Measurements from ENCODE around the gene AQP12B.

AQP12B gene

DNA sequence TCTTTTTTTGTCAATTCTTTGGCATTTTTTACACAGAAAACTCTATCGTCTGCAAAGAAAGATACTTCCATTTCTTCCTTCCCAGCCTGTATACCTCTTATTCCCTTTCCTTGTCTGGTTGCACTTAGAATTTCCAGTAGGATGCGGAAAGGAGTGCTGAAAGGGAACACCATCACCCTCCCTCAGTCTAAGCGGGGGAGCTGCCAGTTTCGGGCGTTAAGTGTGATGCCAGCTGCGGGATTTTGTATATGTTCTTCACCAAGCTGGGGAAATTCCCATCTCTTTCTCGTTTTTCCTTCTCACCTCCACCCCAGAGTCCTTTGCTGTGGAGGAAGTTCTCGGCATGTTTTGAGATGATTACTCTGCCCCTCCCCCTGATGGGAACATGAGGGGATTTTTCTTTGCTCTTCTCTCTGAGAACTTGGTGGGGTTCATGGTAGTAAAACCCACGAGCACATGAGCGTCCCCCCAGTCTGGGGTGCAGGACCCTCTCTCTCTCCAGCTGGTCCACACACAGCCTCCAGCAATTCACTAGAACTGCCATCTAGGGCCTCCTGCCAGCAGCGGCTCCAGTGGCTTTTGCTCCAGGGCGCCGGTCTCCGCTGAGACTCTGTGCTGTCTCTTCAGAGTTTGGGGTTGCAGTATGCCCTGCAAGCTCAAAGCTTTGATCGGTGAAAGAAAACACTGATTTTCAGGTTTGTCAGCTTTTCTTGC is 24.5 kb upstream of the AQP12B start:
- Histone ChIP-seq H3F3A (ENCODE audit: control insufficient read depth, insufficient read depth) (no peaks in the 10 kb centered on the region), H3K9me2 (replicated peaks; ENCODE audit: control insufficient read depth, low read length) (no peaks in the 10 kb centered on the region), H3K36me3 (ENCODE audit: control insufficient read depth, low read length) (no peaks in the 10 kb centered on the region), H4K20me1 (ENCODE audit: control insufficient read depth, insufficient read depth, low read depth, low read length) (no peaks in the 10 kb centered on the region; the same call in 1 of the 2 replicates), H3K27ac (ENCODE audit: low read depth, low read length) (no peak overlapping the region), H3K27me3 (ENCODE audit: control insufficient read depth, low read length) (peaks cover 8% of the 10 kb centered on the region), H3K79me2 (ENCODE audit: control insufficient read depth, low read length) (no peaks in the 10 kb centered on the region), H3K4me3 (ENCODE audit: low read length) (no peak overlapping the region), H3K4me2 (ENCODE audit: low read length) (no peak overlapping the region), H3K4me1 (ENCODE audit: control insufficient read depth, low read length) (no peaks in the 10 kb centered on the region), H3K9me3 (ENCODE audit: control insufficient read depth, insufficient read depth, low read length) (no peaks in the 10 kb centered on the region)
- TF ChIP-seq, protein P1, sequence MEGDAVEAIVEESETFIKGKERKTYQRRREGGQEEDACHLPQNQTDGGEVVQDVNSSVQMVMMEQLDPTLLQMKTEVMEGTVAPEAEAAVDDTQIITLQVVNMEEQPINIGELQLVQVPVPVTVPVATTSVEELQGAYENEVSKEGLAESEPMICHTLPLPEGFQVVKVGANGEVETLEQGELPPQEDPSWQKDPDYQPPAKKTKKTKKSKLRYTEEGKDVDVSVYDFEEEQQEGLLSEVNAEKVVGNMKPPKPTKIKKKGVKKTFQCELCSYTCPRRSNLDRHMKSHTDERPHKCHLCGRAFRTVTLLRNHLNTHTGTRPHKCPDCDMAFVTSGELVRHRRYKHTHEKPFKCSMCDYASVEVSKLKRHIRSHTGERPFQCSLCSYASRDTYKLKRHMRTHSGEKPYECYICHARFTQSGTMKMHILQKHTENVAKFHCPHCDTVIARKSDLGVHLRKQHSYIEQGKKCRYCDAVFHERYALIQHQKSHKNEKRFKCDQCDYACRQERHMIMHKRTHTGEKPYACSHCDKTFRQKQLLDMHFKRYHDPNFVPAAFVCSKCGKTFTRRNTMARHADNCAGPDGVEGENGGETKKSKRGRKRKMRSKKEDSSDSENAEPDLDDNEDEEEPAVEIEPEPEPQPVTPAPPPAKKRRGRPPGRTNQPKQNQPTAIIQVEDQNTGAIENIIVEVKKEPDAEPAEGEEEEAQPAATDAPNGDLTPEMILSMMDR (IDR thresholded peaks at IDR 0.05; ENCODE audit: low read depth, low read length, poor library complexity, severe bottlenecking), result no peak
- no peak for TF ChIP-seq EZH2phosphoT487 (IDR thresholded peaks at IDR 0.05; ENCODE audit: borderline replicate concordance, low read length)

DNA sequence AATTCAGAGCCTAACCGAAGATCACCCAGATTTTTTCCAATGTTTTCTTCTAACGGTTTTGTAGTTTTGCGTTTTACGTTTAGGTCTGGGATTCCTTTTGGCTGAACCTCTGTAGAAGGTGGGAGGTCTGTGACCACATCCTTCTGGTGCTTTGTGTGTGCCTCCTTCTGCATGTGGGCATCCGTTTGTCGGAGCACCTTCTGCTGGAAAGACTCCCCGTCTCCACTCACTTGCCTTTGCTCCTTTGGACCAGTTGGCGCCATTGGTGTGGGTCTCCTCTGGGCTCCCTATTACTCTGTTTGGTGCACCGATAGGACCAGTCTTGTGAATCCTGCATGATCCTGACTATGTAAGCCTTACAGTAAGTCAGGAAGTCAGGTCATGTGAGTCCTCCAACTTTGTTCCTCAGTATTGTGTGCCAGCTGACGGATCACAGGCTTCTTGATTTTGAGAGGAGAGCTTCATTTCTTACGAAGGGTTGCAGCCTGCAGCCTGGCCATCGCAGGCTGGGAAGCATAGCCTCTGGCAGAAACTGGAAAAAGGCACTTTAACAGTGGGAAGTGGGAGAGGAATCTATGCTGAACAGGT is 22.6 kb upstream of the AQP12B start:
- Histone ChIP-seq H3K27me3 (ENCODE audit: control insufficient read depth, low read length) (peaks cover 8% of the 10 kb centered on the region), H3K36me3 (ENCODE audit: control insufficient read depth, low read length) (no peaks in the 10 kb centered on the region), H3K9me2 (replicated peaks; ENCODE audit: control insufficient read depth, low read length) (no peaks in the 10 kb centered on the region), H3K27ac (ENCODE audit: low read depth, low read length) (no peak overlapping the region), H3K79me2 (ENCODE audit: control insufficient read depth, low read length) (no peaks in the 10 kb centered on the region), H3K9me3 (ENCODE audit: control insufficient read depth, insufficient read depth, low read length) (no peaks in the 10 kb centered on the region), H3F3A (ENCODE audit: control insufficient read depth, insufficient read depth) (no peaks in the 10 kb centered on the region), H3K4me3 (ENCODE audit: low read length) (no peak overlapping the region), H3K4me1 (ENCODE audit: control insufficient read depth, low read length) (no peaks in the 10 kb centered on the region), H3K4me2 (ENCODE audit: low read length) (no peak overlapping the region), H4K20me1 (ENCODE audit: control insufficient read depth, insufficient read depth, low read depth, low read length) (no peaks in the 10 kb centered on the region; the same call in 1 of the 2 replicates)
- TF ChIP-seq, protein P1 (IDR thresholded peaks at IDR 0.05; ENCODE audit: low read depth, low read length, poor library complexity, severe bottlenecking), result no peak
- no peak for TF ChIP-seq EZH2phosphoT487 (IDR thresholded peaks at IDR 0.05; ENCODE audit: borderline replicate concordance, low read length)

DNA sequence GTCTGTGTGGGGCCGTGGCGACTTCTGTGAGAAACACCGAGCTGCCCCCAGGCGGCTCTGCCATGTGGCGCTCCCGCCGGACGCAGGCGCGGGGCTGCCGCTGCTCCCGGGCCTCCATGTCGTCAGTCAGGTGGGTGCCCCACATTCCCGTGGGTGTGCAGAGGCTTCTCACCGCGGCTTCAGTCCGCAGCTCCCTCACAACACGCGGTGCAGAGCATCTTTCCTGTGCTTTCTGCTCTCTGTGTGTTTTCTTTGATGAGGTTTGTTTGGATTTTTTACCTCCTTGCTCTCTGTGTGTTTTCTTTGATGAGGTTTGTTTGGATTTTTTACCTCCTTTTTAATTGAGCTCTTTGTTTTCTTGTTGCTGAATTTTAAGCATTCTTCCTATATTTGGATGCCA is 22.0 kb upstream of the AQP12B start:
- H3K27ac ChIP-seq (ENCODE audit: low read depth, low read length), result no peak overlapping the region
- no peaks in the 10 kb centered on the region for H3K9me3 ChIP-seq (ENCODE audit: control insufficient read depth, insufficient read depth, low read length)
- no peaks in the 10 kb centered on the region for H3K79me2 ChIP-seq (ENCODE audit: control insufficient read depth, low read length)
- no peaks in the 10 kb centered on the region; the same call in 1 of the 2 replicates for H4K20me1 ChIP-seq (ENCODE audit: control insufficient read depth, insufficient read depth, low read depth, low read length)
- H3K27me3 ChIP-seq (ENCODE audit: control insufficient read depth, low read length), result peaks cover 8% of the 10 kb centered on the region
- H3K9me2 ChIP-seq (replicated peaks; ENCODE audit: control insufficient read depth, low read length), result no peaks in the 10 kb centered on the region
- TF ChIP-seq EZH2phosphoT487 (IDR thresholded peaks at IDR 0.05; ENCODE audit: borderline replicate concordance, low read length), result no peak
- TF ChIP-seq, protein P1 (IDR thresholded peaks at IDR 0.05; ENCODE audit: low read depth, low read length, poor library complexity, severe bottlenecking), result no peak
- no peaks in the 10 kb centered on the region for H3F3A ChIP-seq (ENCODE audit: control insufficient read depth, insufficient read depth)
- no peak overlapping the region for H3K4me3 ChIP-seq (ENCODE audit: low read length)
- H3K4me1 ChIP-seq (ENCODE audit: control insufficient read depth, low read length), result no peaks in the 10 kb centered on the region
- H3K36me3 ChIP-seq (ENCODE audit: control insufficient read depth, low read length), result no peaks in the 10 kb centered on the region
- H3K4me2 ChIP-seq (ENCODE audit: low read length), result no peak overlapping the region

Data from DOHH2 (cell line).